ENCODE data around the gene ANGPTL3. TPM values are rescaled to one million over a fixed set of nuclear protein-coding genes. Genes with fewer than 3 reads are reported as not detected.

ANGPTL3 gene
- total RNA-seq, 1 donor from 2014 or later, result not detected

GRCh38 chr1:62654744-62655143, 57.4 kb downstream of the ANGPTL3 start:
- H3K27ac Mint-ChIP-seq, result no peak overlapping the region
- H3K27me3 Mint-ChIP-seq (ENCODE audit: insufficient read depth), result peaks cover 4% of the 10 kb centered on the region
- no peaks in the 10 kb centered on the region for H3K36me3 Mint-ChIP-seq (ENCODE audit: low read depth)
- no peaks in the 10 kb centered on the region for H3K9me3 Mint-ChIP-seq
- no peaks in the 10 kb centered on the region for H3K4me1 Mint-ChIP-seq (ENCODE audit: low read depth)
- DNase-seq (ENCODE audit: low spot score), result no peak
- H3K4me3 Mint-ChIP-seq, result no peak overlapping the region
- intact Hi-C loops (cut with micrococcal nuclease), result no loop called here

Other genes with a start within 250 kb of the ANGPTL3 start
- 77.8 and 78.7 TPM in 2 replicates for gene USP1, start 160.5 kb upstream of the ANGPTL3 start, total RNA-seq
- gene DOCK7, start 90.9 kb downstream of the ANGPTL3 start, total RNA-seq, result 13.4 and 13.6 TPM in 2 replicates
- gene ATG4C, start 186.6 kb downstream of the ANGPTL3 start, total RNA-seq, result 8.8 TPM in 2 replicates

Data from activated T-helper 1 cell treated with anti-CD3 and anti-CD28 coated beads, Interleukin-12 subunit alpha, Interleukin-12 subunit beta, Interleukin-2, Interleukin-4 antibody, amounts not matched to agents 30 ng/mL and 10 ng/mL and 1 ng/mL, durations not matched to agents 14 hours and 24 hours and 36 hours (primary cell).